Activated T-helper 2 cell treated with anti-CD3 and anti-CD28 coated beads, Interferon-gamma antibody, Interleukin-2, Interleukin-4, amounts not matched to agents 10 μg/mL and 5 μg/mL and 100 μg/mL, durations not matched to agents 14 hours and 24 hours and 36 hours (primary cell): ENCODE results near the gene SETMAR. TPM values are rescaled to one million over a fixed set of nuclear protein-coding genes. Genes with fewer than 3 reads are reported as not detected.
A peak's percentile ranks its signal among the peaks of the same experiment; 100 is the strongest.

Experiments
- DNase-seq: peaks from one replicate; pipeline ENCODE4 v3.0.0; 2021; ENCODE audit warnings: low spot score
- H3K27ac Mint-ChIP-seq: one replicate; pipeline ENCODE4 v1.8.0; 2021; ENCODE audit warnings: mixed read lengths
- H3K27me3 Mint-ChIP-seq: one replicate; pipeline ENCODE4 v1.8.0; 2021; ENCODE audit warnings: low read depth, mixed read lengths
- H3K36me3 Mint-ChIP-seq: one replicate; pipeline ENCODE4 v1.8.0; 2021; ENCODE audit warnings: low read depth, mixed read lengths
- H3K4me1 Mint-ChIP-seq: one replicate; pipeline ENCODE4 v1.8.0; 2021; ENCODE audit warnings: low read depth, mixed read lengths
- H3K4me3 Mint-ChIP-seq: one replicate; pipeline ENCODE4 v1.8.0; 2021; ENCODE audit warnings: low read depth, mild to moderate bottlenecking, moderate library complexity, mixed read lengths
- H3K9me3 Mint-ChIP-seq: one replicate; pipeline ENCODE4 v1.8.0; 2021; ENCODE audit warnings: mixed read lengths
- intact Hi-C: fragments of 100-400 bp; cut with micrococcal nuclease; formaldehyde crosslinking; loops from one replicate; pipeline ENCODE4 v1.15.1; 2023
- total RNA-seq: library from RNA; stranded (reverse); gene quantifications from 2 replicates; pipeline ENCODE4 v1.2.3, GENCODE V29; 2022

SETMAR gene
- total RNA-seq, 1 donor from 2014 or later: 16.0 TPM

GRCh38 chr3:4340411-4341335 lies 37.5 kb downstream of the SETMAR start:
- Mint-ChIP-seq H3K27me3 (peaks cover 5% of the 10 kb centered on the region), H3K4me1 (peaks cover 5% of the 10 kb centered on the region), H3K27ac (peak overlapping the region; percentile 5), H3K4me3 (no peak overlapping the region), H3K36me3 (no peaks in the 10 kb centered on the region), H3K9me3 (no peaks in the 10 kb centered on the region)
- no peak for DNase-seq
- intact Hi-C loops: no loop called here

GRCh38 chr3:4341336-4341675 lies 38.1 kb downstream of the SETMAR start:
- H3K4me1 Mint-ChIP-seq: peaks cover 5% of the 10 kb centered on the region
- no peaks in the 10 kb centered on the region for H3K9me3 Mint-ChIP-seq
- no peak overlapping the region for H3K4me3 Mint-ChIP-seq
- no peaks in the 10 kb centered on the region for H3K36me3 Mint-ChIP-seq
- no peak overlapping the region for H3K27ac Mint-ChIP-seq
- H3K27me3 Mint-ChIP-seq: peaks cover 9% of the 10 kb centered on the region
- no peak for DNase-seq
- intact Hi-C loops: no loop called here

- intact Hi-C loops: no loop called here
- Mint-ChIP-seq H3K27me3 (peaks cover 11% of the 10 kb centered on the region), H3K27ac (no peak overlapping the region), H3K9me3 (no peaks in the 10 kb centered on the region), H3K36me3 (no peaks in the 10 kb centered on the region), H3K4me3 (no peak overlapping the region), H3K4me1 (peaks cover 5% of the 10 kb centered on the region)
- DNase-seq: no peak
Measured at GRCh38 chr3:4343258-4343657, 40.1 kb downstream of the SETMAR start.

- peak overlapping the region; percentile 43 for H3K4me3 Mint-ChIP-seq
- intact Hi-C loops: loop anchor here (1.0 to 2.0 kb wide), 10 partner anchors 37 to 628 kb away; partner anchors contain the start of genes BHLHE40, ITPR1, SETMAR and SUMF1
- H3K27me3 Mint-ChIP-seq: peaks cover 9% of the 10 kb centered on the region
- H3K27ac Mint-ChIP-seq: peak overlapping the region; percentile 74
- H3K4me1 Mint-ChIP-seq: peaks cover 23% of the 10 kb centered on the region
- H3K36me3 Mint-ChIP-seq: no peaks in the 10 kb centered on the region
- H3K9me3 Mint-ChIP-seq: no peaks in the 10 kb centered on the region
- peak; percentile 27 for DNase-seq
Measured at GRCh38 chr3:4350789-4351163, 47.6 kb downstream of the SETMAR start.

GRCh38 chr3:4351164-4351855 lies 48.1 kb downstream of the SETMAR start:
- Mint-ChIP-seq H3K36me3 (no peaks in the 10 kb centered on the region), H3K27me3 (peaks cover 5% of the 10 kb centered on the region), H3K9me3 (no peaks in the 10 kb centered on the region), H3K4me3 (peak overlapping the region; percentile 55), H3K4me1 (peaks cover 23% of the 10 kb centered on the region), H3K27ac (peak overlapping the region; percentile 86)
- no peak for DNase-seq
- intact Hi-C loops: loop anchor here (1.0 to 2.0 kb wide), 10 partner anchors 36 to 627 kb away; partner anchors contain the start of genes BHLHE40, ITPR1, SETMAR and SUMF1

- Mint-ChIP-seq H3K4me1 (peaks cover 23% of the 10 kb centered on the region), H3K4me3 (peak overlapping the region; percentile 66), H3K36me3 (no peaks in the 10 kb centered on the region), H3K27me3 (peaks cover 1% of the 10 kb centered on the region), H3K27ac (peak overlapping the region; percentile 86), H3K9me3 (no peaks in the 10 kb centered on the region)
- no peak for DNase-seq
- intact Hi-C loops: loop anchor here (1.0 to 2.0 kb wide), 10 partner anchors 35 to 627 kb away; partner anchors contain the start of genes BHLHE40, ITPR1, SETMAR and SUMF1
Measured at GRCh38 chr3:4351872-4352271, 48.7 kb downstream of the SETMAR start.

- H3K9me3 Mint-ChIP-seq: no peaks in the 10 kb centered on the region
- H3K36me3 Mint-ChIP-seq: no peaks in the 10 kb centered on the region
- no peak overlapping the region for H3K4me3 Mint-ChIP-seq
- intact Hi-C loops: no loop called here
- no peak overlapping the region for H3K27ac Mint-ChIP-seq
- H3K27me3 Mint-ChIP-seq: no peaks in the 10 kb centered on the region
- DNase-seq: no peak
- H3K4me1 Mint-ChIP-seq: peaks cover 23% of the 10 kb centered on the region
Measured at GRCh38 chr3:4355401-4356219, 52.4 kb downstream of the SETMAR start.

- Mint-ChIP-seq H3K4me3 (no peak overlapping the region), H3K4me1 (peaks cover 20% of the 10 kb centered on the region), H3K27ac (no peak overlapping the region), H3K36me3 (no peaks in the 10 kb centered on the region), H3K27me3 (no peaks in the 10 kb centered on the region), H3K9me3 (no peaks in the 10 kb centered on the region)
- DNase-seq: no peak
- intact Hi-C loops: no loop called here
Measured at GRCh38 chr3:4356220-4356540, 53.0 kb downstream of the SETMAR start.

GRCh38 chr3:4356546-4357410 lies 53.6 kb downstream of the SETMAR start:
- intact Hi-C loops: no loop called here
- no peak overlapping the region for H3K4me3 Mint-ChIP-seq
- H3K4me1 Mint-ChIP-seq: peaks cover 16% of the 10 kb centered on the region
- no peaks in the 10 kb centered on the region for H3K36me3 Mint-ChIP-seq
- no peak overlapping the region for H3K27ac Mint-ChIP-seq
- H3K9me3 Mint-ChIP-seq: no peaks in the 10 kb centered on the region
- no peak for DNase-seq
- no peaks in the 10 kb centered on the region for H3K27me3 Mint-ChIP-seq

GRCh38 chr3:4358273-4358672 lies 55.1 kb downstream of the SETMAR start:
- no peak for DNase-seq
- peaks cover 9% of the 10 kb centered on the region for H3K4me1 Mint-ChIP-seq
- H3K4me3 Mint-ChIP-seq: no peak overlapping the region
- H3K36me3 Mint-ChIP-seq: no peaks in the 10 kb centered on the region
- no peaks in the 10 kb centered on the region for H3K27me3 Mint-ChIP-seq
- no peaks in the 10 kb centered on the region for H3K9me3 Mint-ChIP-seq
- H3K27ac Mint-ChIP-seq: no peak overlapping the region
- intact Hi-C loops: no loop called here

GRCh38 chr3:4359805-4360502 lies 56.8 kb downstream of the SETMAR start:
- intact Hi-C loops: no loop called here
- H3K4me3 Mint-ChIP-seq: no peak overlapping the region
- H3K4me1 Mint-ChIP-seq: peaks cover 4% of the 10 kb centered on the region
- no peak for DNase-seq
- H3K27ac Mint-ChIP-seq: no peak overlapping the region
- no peaks in the 10 kb centered on the region for H3K27me3 Mint-ChIP-seq
- H3K9me3 Mint-ChIP-seq: no peaks in the 10 kb centered on the region
- no peaks in the 10 kb centered on the region for H3K36me3 Mint-ChIP-seq
